Activated naive CD4-positive, alpha-beta T cell treated with anti-CD3 and anti-CD28 coated beads for 36 hours (primary cell): ENCODE data around the gene OR7G3. TPM values are rescaled to one million over a fixed set of nuclear protein-coding genes. Genes with fewer than 3 reads are reported as not detected.

Source experiments
- CTCF ChIA-PET: fragments of 350-600 bp; sonication (Branson Sonifier 250); formaldehyde crosslinking; loops from one replicate; lab custom pipeline; 2021; ENCODE audit warnings: antibody characterized with exemption; lab: Charles Lee
- DNase-seq: peaks from one replicate; pipeline ENCODE4 v3.0.0-alpha.2; 2020
- H3K27ac Mint-ChIP-seq: one replicate; pipeline ENCODE4 v1.8.0; 2021; ENCODE audit warnings: mild to moderate bottlenecking, mixed read lengths
- H3K27me3 Mint-ChIP-seq: one replicate; pipeline ENCODE4 v1.8.0; 2021; ENCODE audit warnings: low read depth, mixed read lengths
- H3K36me3 Mint-ChIP-seq: one replicate; pipeline ENCODE4 v1.8.0; 2021; ENCODE audit warnings: low read depth, mixed read lengths
- H3K4me1 Mint-ChIP-seq: one replicate; pipeline ENCODE4 v1.8.0; 2021; ENCODE audit warnings: low read depth, mixed read lengths
- H3K4me3 Mint-ChIP-seq: one replicate; pipeline ENCODE4 v1.8.0; 2021; ENCODE audit warnings: mild to moderate bottlenecking, moderate library complexity, mixed read lengths
- H3K9me3 Mint-ChIP-seq: one replicate; pipeline ENCODE4 v1.8.0; 2021; ENCODE audit warnings: mixed read lengths
- intact Hi-C: fragments of 100-400 bp; cut with micrococcal nuclease; formaldehyde crosslinking; loops from one replicate; pipeline ENCODE4 v1.15.1; 2023
- total RNA-seq, 2 experiments: library from RNA; stranded (reverse); gene quantifications; one replicate each; pipeline ENCODE4 v1.2.3, GENCODE V29; 2021

OR7G3 gene
- total RNA-seq, 2 experiments from 2014 or later = not detected

DNA sequence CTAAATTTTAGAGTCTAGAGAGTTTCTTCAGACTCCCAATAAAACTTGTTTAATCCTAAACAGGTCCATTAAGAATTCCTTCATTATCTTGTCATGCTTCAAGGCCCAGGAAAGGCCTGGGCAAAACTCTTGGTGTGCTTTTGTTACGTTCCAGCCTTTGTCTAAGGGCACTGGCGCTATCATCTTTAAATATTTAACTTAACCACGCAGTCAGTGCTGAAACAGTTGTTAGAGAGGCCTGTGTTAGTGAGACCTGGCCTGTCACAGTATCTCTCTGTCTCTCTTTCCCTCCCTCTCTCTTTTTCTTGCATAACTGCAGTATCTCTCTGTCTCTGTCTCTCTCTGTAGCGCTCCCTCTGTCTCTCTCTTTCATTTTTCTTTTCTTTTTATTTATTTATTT is 48.1 kb downstream of the OR7G3 start:
- CTCF ChIA-PET = interaction anchor here (0.8 kb wide), 1 partner anchor 31 kb away, joined by 3 read pairs; no protein-coding TSS in a partner anchor
- Mint-ChIP-seq H3K36me3 (no peaks in the 10 kb centered on the region), H3K27me3 (no peaks in the 10 kb centered on the region), H3K27ac (no peak overlapping the region), H3K4me3 (no peak overlapping the region), H3K4me1 (no peaks in the 10 kb centered on the region), H3K9me3 (no peaks in the 10 kb centered on the region)
- intact Hi-C loops = no loop called here
- no peak for DNase-seq

DNA sequence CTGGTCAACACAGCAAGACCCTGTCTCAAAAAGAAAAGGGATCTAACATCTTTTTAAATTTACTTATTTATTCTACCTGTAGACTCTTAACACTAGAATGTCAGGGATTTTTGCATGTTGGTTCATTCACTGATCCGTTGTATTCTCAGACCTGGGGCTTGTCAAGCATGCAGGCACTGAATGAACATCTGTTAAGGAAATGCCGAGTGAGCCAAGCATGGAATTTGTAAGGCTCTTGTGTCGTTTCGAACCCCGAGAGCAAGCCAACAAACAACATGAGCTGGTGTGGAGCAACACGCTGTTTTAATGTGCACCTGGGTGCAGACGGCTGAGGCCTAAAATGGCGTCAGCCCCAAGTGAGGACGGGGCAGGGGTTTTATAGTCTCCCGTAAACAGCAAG is 49.8 kb downstream of the OR7G3 start:
- no peaks in the 10 kb centered on the region for H3K9me3 Mint-ChIP-seq
- no peaks in the 10 kb centered on the region for H3K27me3 Mint-ChIP-seq
- no peak overlapping the region for H3K27ac Mint-ChIP-seq
- H3K4me1 Mint-ChIP-seq = no peaks in the 10 kb centered on the region
- CTCF ChIA-PET = no interaction called here
- no peak overlapping the region for H3K4me3 Mint-ChIP-seq
- intact Hi-C loops = no loop called here
- no peaks in the 10 kb centered on the region for H3K36me3 Mint-ChIP-seq
- no peak for DNase-seq

Other genes with a start within 250 kb of the OR7G3 start
- gene MUC16, start 116.5 kb downstream of the OR7G3 start, total RNA-seq = not detected
- not detected for gene OR1M1, start 39.9 kb downstream of the OR7G3 start, total RNA-seq
- not detected for gene OR7G2, start 19.5 kb downstream of the OR7G3 start, total RNA-seq
- not detected for gene OR7G1, start 11.2 kb downstream of the OR7G3 start, total RNA-seq
- 10 to 100 TPM; 38.9 to 39.7 TPM for gene ZNF317, start 13.4 kb upstream of the OR7G3 start, total RNA-seq
- under 1 TPM; 0.14 to 0.30 TPM for gene OR7D2, start 52.0 kb upstream of the OR7G3 start, total RNA-seq
- not detected for gene OR7D4, start 92.6 kb upstream of the OR7G3 start, total RNA-seq
- gene OR7E24, start 124.0 kb upstream of the OR7G3 start, total RNA-seq = not detected
- 1 to 10 TPM; 4.6 to 6.4 TPM for gene ZNF699, start 182.9 kb upstream of the OR7G3 start, total RNA-seq
- gene ZNF559, start 197.2 kb upstream of the OR7G3 start, total RNA-seq = 10 to 100 TPM; 10.3 to 11.2 TPM
- gene ZNF177, start 236.1 kb upstream of the OR7G3 start, total RNA-seq = under 1 TPM; 0.64 to 0.91 TPM